Mammary epithelial cell (primary cell): ENCODE data around the gene ABCC4.

Source experiments
- EZH2 ChIP-seq: IDR thresholded peaks from 2 replicates; pipeline ENCODE4 v1.6.1; 2012; ENCODE audit warnings: low read length, inconsistent platforms, borderline replicate concordance
- TF ChIP-seq, protein P1 (sequence below), 2 donors: IDR thresholded peaks in 1 of 2; conservative IDR thresholded peaks in 1 of 2; 2 replicates each; pipeline ENCODE4 v1.5.1; 2011 to 2012; ENCODE audit warnings: inconsistent platforms in 2 of 2, low read length in 2 of 2, mild to moderate bottlenecking in 2 of 2, control low read depth in 1 of 2, low read depth in 1 of 2; ENCODE audit not compliant: insufficient read depth in 1 of 2; ENCODE audit errors: extremely low read depth in 1 of 2

DNA sequence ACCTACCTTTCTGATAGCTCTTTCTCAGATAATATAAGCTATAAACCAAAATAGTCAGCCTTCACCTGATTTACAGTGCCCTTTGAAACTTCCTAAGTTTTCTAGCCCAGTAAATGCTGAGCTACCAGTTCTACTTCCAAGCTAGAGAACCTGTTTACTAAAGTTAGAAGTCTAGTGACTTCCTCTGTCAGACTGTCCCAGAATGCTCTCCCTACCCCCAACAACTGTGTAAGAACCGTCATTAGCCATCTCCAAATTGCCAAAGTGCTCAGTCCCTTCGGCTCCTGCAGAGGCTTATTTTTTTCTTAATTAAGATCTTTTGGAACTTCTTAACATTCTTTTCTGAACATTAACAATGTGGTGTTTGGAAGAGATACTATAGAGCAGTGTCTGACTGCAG is 3.2 kb upstream of the ABCC4 start:
- TF ChIP-seq, protein P1, sequence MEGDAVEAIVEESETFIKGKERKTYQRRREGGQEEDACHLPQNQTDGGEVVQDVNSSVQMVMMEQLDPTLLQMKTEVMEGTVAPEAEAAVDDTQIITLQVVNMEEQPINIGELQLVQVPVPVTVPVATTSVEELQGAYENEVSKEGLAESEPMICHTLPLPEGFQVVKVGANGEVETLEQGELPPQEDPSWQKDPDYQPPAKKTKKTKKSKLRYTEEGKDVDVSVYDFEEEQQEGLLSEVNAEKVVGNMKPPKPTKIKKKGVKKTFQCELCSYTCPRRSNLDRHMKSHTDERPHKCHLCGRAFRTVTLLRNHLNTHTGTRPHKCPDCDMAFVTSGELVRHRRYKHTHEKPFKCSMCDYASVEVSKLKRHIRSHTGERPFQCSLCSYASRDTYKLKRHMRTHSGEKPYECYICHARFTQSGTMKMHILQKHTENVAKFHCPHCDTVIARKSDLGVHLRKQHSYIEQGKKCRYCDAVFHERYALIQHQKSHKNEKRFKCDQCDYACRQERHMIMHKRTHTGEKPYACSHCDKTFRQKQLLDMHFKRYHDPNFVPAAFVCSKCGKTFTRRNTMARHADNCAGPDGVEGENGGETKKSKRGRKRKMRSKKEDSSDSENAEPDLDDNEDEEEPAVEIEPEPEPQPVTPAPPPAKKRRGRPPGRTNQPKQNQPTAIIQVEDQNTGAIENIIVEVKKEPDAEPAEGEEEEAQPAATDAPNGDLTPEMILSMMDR (conservative IDR thresholded peaks at IDR 0.05 in 1 of 2, IDR thresholded peaks at IDR 0.05 in 1 of 2; ENCODE audit: extremely low read depth in 1 of 2, insufficient read depth in 1 of 2, low read depth in 1 of 2, low read length in 2 of 2): no peak
- TF ChIP-seq EZH2: no peak
